Measurements from ENCODE around the gene FANCE.

GRCh38 chr6:35495258-35496035 lies 43.3 kb downstream of the FANCE start:
- TF ChIP-seq, protein P1, sequence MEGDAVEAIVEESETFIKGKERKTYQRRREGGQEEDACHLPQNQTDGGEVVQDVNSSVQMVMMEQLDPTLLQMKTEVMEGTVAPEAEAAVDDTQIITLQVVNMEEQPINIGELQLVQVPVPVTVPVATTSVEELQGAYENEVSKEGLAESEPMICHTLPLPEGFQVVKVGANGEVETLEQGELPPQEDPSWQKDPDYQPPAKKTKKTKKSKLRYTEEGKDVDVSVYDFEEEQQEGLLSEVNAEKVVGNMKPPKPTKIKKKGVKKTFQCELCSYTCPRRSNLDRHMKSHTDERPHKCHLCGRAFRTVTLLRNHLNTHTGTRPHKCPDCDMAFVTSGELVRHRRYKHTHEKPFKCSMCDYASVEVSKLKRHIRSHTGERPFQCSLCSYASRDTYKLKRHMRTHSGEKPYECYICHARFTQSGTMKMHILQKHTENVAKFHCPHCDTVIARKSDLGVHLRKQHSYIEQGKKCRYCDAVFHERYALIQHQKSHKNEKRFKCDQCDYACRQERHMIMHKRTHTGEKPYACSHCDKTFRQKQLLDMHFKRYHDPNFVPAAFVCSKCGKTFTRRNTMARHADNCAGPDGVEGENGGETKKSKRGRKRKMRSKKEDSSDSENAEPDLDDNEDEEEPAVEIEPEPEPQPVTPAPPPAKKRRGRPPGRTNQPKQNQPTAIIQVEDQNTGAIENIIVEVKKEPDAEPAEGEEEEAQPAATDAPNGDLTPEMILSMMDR (IDR thresholded peaks at IDR 0.05): no peak
- no peak for TF ChIP-seq POLR2A (IDR thresholded peaks at IDR 0.05)
